ENCODE measurements around the gene UNCX.
"Not testable (repeated sequence)": the region's sequence is repeated elsewhere in the genome, so short reads cannot be mapped to it uniquely, and the experiment has no call there.

UNCX gene

DNA sequence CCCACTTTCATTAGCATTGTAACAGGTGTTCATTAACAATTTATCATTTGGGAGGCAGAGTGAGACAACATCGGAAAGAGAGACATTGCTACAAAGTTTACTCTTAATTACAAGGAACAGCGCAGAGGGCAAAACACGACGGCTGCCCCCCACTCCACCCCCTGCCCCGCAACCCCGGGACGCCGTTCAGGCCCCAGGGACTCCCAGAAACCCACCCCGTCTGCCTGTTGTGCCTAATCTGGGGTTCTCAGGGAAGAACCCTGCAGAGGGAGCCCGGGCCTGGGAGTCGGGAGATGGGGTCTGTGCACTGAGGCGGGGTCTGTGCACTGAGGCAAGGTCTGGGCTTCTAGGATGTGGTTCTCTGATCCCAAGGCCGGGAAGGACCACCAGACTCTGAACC is 25.2 kb downstream of the UNCX start:
- DNase-seq (ENCODE audit: low read depth): no peak

DNA sequence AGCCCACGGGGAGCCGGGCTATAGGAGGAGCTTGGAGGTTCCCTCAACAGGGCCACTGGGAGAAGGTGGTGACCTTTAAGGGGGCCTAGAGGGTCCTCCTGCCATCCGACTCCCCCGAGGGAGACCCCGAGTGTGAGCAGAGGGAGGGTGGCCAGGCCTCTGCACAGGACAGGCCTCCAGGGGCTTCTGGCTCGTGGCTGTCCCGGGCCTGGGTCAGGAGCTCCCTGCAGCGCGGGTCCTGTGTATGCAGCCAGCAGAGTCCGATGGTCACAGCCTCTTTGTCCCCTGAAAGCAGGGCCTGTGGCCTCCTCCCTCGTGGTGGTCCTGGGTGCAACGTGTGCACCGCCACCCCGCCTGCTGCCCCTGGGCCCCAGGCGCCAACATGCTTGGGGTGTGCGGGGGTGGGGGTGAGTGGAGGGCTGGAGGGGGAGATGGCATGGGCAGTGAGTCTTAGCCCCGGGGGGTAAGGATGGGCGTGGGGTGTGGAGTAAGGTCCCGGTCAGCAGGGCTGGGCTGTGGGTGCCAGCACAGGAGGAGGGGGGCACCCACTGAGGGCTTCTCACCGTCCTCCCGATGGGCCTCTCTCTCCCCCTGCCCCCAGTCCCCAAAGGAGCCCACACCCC is 27.1 kb downstream of the UNCX start:
- DNase-seq (ENCODE audit: low read depth): no peak

DNA sequence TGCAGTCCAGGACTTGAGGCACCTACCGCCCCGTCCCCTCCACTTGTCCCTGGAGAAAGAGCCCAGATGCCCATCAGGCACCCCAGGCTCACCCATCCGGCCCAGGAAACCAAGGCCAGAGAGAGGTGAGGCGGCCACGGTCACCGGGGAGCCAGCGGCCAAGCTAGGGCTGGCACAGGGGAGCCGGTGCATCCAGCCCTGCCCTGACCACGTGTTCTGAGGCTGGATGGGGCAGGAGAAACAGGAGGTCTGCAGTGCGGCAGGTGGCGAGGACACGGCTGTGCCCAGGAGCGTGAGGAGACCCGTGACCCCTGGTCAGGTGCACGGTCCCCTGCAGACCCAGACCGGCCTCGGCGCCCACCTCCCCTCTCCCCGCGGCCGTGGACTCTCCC is 27.6 kb downstream of the UNCX start:
- DNase-seq (ENCODE audit: low read depth): no peak

DNA sequence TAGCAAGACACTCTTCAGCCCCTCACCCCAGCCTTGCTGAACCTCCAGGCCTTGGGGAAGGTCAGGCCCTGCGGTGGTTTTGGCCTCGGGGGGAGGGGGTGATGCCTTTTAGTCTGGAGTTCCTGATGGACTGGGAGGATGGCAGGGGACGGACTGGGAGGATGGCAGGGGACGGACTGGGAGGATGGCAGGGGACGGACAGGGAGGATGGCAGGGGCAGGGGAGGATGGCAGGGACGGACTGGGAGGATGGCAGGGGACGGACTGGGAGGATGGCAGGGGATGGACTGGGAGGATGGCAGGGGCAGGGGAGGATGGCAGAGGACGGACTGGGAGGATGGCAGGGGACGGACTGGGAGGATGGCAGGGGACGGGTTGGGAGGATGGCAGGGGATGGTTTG is 28.4 kb downstream of the UNCX start:
- DNase-seq (ENCODE audit: low read depth): not testable (repeated sequence)

DNA sequence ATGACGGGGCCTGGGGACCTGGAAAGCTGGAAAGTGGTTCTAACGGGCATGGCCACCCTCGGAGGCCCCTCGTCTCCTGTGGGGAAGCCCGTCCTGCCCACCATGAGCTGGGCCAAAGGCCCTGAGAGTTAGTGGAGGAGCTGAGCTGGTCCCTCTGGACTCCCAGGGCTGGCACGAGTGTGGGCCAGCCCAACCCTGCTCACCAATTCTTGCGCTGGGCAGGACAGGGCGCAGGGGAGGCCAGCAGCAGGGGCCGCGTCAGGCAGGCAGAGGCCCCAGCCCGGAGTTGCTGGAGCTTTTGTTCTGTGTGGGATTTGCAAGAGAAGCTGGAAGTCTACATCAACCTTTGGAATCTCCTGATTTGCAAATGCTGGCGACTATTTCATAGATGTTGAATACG is 29.8 kb downstream of the UNCX start:
- DNase-seq (ENCODE audit: low read depth): no peak

DNA sequence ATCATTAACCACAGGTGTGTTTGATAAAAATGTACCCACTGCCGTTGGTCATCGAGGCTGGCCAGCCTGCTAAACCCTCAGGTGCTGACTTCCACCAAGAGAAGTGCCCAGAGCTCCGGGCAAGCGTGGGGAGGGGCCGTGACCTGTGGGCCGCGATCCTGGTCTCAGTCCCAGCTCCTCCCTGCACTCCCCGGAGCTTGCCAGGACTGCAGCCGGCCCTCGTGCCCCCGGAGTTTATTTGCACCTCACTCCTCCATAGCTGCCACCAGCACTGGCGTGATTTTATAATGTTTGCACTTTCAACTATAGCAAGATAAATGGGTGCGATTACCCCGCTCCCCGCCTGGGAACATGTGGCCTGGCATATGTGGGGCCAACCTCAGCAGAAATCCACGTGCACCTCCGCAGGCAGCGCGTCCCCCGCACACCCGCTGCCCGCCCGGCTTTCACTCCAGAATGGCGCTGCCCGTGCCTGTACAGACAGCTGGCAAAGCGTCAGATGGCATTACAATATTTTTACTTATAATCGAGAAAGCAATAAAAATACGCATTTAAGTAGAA is 30.8 kb downstream of the UNCX start:
- no peak for DNase-seq (ENCODE audit: low read depth)

DNA sequence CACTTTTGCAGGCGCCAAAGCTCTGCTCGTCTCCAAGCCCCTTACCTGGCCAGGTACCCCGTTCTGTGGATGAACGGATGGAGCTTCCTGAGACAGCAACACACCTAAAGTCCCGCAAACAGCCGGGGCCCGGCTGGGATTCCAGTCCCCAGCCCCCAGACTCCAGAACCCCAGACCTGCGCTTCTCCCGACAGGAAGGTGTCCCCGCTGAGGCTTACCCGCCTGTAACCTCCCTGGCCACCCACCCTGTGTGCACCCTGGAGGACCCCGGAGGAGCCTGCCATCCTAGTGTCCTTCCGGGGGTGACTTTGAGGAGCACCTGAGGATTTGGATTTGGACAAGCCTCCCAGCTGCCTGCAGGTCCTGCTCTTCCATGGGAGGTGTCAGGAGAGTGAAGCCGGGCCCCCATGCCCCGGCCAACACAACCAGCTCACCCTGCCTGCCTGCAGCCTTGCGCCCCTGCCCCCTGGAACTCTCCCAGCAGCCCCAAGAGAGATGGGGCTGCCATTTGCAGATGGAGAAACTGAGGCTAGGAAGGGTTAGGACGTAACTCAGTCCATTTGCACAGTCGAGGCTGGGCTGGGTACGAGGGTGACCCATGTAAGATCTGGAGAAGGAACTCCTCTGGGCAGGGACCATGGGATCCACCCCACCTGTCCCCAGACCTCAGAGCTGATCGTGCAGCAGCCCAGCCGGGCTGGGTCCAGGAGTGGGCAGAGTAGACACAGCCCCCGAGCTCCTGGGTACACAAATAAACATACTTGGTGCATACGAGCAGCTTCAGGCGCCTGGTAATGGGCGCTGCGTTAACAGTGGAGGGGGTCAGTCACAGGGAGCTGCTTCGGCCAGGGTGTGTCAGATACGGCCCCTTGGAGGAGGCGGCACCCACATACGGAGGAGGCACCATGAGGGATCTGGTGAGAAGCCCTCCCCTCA is 31.9 kb downstream of the UNCX start:
- no peak for DNase-seq (ENCODE audit: low read depth)

DNA sequence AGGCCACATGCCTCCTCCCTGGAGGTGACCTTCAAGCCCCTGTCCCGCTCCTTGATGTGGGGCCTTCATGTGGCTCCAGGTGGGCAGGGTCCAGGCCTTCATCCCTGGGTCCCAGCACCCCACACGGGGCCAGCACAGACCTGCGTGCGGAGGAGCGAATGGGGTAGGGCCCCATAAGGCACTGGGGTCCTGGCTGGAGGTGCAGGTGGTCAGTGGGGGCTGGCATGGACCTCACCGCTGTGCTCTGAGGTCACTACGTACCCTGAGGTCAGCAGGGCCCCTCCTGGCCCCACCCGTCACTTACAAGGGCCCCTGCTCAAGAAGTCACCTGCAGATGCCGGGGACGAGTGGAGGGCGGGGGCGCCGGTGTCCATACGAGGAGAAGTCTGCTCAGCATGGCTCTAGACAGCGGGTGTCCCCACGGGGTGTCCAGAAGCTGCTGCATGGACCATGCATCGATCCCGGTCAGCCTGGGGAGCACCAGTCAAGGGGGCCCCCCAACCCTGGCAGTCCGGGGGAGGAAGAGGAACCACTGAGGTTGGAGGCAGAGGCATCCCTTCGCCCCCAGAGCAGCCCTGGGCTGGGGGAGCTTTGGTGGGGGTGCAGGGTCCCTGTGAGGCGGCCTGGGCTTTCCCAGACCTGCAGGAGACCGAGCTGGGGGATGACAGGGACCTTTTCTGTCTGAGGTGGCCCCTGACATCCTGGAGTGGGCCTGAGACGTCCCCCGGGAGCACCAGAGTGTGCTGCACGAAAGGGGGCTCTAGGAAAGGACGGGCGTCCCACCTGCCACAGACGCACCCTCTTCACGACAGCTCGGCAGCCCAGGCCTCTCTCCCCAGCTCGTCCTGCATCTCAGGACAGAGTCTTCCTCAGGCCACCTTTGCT is 34.6 kb downstream of the UNCX start:
- DNase-seq (ENCODE audit: low read depth): no peak

DNA sequence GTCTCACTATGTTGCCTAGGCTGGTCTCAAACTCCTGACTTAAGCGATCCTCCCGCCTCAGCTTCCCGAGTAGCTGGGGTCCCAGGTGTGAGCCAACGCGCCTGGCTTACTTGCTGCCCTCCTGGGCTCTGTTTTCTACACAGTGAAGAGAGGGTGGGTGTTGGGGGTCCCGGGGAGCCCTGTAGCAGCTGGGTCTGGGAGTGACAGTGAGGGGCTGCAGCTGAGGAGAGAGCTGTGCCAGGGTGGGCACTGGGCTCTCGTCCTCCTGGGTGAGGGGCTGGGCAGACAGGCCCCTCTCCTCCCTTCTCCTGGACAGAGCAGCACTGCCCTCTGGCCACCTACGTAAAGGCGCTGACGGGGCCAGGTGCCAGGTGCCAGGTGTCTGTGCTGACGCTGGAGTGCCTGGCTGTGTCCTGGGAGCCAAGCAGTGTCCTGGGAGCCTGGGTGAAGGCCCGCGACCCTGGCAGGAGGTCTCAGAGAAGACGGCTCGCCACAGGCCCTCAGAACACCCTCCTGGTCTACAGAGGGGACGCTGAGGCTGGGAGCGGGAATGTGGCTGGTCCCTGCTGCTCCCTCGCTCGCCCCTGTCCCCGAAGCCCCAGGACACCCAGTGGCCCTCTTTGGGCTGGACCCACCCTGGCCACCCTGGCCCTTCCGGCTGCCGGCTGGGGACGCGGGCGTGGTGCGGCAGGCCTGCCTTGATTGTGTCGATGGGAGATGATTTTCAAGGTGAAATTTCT is 35.6 kb downstream of the UNCX start:
- no peak for DNase-seq (ENCODE audit: low read depth)

DNA sequence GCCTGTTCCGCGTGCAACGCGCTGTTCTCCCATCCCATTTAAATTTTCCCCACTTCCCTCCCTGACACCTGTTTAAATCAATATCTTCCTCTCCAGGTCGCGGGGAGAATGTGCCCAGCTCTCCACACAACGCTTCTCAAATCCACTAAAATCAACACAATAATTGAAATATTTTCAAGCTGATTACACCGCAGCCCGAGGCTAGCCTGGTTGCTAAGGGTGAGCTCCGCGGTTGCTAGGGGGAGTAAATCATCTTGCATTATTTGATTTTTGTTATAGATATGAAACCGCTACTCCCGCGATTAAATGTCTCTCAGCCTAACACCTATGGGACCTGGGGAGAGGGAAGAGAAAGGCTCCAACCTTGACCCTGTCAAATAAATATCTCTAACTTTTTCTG is 36.2 kb downstream of the UNCX start:
- DNase-seq (ENCODE audit: low read depth): no peak

DNA sequence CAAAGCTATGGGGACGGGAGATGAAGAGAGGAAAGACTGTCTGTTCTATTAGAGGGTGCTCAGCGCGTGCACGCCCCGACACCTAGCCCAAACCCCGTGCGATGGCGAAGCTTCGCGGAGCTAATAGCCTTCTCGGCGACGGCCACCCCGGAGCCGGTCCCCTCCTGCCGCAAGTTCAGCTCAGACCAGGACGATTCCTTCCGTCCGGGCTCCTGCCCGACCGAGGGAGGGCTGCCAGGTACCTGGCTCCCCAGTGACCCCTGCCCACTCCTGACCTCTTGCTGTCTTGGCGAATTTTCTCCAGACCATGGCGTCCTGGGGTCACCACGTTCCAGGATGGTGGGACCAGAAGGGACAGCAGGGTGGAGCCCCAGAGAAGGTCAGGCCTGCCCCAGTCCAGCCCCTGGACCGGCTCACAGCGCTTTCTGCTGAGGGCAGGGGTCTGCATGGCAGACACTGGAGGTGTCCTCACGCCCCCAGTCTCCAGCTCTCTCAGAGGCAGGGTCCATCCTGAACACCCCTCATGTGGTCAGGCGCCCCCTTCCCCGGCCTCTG is 36.7 kb downstream of the UNCX start:
- DNase-seq (ENCODE audit: low read depth): no peak

DNA sequence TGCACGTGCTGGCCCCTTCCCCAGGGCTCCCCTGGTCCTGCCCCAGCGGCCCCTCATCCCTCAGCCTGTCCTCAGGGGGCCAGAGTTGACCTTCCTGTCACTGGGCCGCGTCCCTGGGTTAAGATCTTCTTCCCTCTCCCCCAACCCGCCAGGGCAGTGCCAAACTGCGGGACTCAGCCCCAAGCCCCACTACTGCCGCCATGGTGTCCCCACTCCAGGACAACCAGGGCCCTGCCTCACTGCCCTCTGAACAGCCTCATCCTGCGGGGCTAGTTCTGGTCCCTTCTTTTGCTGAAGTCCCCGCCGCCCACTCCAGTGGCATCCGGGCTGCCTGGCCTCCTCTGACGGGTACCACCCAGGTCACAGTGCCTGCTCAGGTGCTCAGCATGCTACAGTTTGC is 37.5 kb downstream of the UNCX start:
- DNase-seq (ENCODE audit: low read depth): no peak

DNA sequence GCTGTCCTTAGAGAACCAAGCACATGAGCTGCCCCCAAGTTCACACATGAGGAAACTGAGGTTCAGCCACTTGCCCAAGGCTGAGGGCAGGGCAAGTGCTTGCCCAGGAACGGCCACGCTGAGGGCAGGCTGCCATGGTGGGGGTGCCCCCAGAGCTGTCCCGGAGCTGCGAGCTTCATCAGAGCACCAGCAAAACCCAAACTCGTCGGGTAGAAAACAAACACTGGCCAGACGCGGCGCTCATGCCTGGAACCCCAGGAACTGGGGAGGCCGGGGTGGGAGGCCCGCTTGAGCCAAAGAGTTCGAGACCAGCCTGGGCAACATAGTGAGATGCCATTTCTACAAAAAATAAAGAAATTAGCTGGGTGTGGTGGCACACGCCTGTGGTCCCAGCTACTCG is 38.4 kb downstream of the UNCX start:
- no peak for DNase-seq (ENCODE audit: low read depth)

DNA sequence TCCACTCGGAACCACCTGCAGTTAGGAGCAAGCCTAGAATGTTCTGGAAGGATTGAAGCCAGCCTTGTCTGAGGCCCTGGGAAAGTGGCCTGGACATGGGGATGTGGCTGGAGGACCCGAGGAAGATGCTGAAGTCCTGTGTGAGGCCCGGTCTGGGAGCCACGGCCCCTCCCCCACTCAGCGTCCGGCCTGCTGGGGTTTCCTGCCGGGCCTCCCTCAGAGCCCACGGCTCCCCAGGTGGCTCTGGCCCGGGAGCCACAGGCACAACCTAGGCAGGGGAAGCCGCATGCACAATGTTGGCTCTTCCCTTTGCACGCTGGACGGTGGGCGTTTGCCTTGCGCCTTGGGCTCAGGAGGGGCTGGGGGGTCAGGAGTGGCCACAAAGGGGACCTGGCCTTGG is 39.0 kb downstream of the UNCX start:
- DNase-seq (ENCODE audit: low read depth): no peak

DNA sequence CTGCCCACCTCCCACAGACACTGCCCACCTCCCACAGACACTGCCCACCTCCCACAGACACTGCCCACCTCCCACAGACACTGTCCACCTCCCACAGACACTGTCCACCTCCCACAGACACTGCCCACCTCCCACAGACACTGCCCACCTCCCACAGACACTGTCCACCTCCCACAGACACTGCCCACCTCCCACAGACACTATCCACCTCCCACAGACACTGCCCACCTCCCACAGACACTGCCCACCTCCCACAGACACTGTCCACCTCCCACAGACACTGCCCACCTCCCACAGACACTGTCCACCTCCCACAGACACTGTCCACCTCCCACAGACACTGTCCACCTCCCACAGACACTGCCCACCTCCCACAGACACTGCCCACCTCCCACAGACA is 39.5 kb downstream of the UNCX start:
- DNase-seq (ENCODE audit: low read depth): not testable (repeated sequence)

DNA sequence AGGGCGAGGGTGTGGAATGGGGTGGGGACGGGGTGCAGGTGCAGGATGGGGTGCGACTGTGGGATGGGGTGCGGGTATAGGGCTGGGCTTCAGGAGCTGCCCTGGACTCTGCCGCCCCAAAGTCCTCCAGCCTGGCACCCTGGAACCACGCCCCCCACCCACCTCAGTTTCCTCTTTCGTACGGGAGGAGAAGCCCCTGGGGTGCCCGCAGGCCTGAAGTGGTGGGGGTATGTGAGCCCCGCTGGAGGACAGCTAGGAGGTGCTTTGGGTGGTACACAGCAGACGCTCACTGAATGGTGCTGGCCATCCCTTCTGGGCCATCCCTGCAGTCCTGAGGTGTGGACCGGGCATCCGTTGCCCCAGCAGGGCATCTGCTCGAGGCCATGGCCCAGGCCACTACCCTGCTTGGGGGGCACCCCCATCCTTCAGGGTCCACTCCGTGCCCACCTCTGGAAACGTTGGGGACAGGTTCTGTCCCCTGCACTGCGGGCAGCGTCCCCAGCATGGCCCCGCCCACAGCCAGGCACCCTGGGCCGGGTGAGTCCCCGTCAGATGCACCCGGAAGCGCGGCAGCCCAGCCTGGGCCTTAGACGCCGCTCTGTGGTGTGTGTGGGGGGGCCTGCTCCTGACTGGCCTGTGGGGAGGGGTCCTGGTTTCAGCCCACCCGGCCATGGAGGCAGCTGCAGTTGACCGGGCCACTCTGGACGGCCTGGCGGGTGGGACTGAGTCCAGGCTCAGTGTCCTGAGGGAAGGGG is 41.6 kb downstream of the UNCX start:
- DNase-seq (ENCODE audit: low read depth): no peak

DNA sequence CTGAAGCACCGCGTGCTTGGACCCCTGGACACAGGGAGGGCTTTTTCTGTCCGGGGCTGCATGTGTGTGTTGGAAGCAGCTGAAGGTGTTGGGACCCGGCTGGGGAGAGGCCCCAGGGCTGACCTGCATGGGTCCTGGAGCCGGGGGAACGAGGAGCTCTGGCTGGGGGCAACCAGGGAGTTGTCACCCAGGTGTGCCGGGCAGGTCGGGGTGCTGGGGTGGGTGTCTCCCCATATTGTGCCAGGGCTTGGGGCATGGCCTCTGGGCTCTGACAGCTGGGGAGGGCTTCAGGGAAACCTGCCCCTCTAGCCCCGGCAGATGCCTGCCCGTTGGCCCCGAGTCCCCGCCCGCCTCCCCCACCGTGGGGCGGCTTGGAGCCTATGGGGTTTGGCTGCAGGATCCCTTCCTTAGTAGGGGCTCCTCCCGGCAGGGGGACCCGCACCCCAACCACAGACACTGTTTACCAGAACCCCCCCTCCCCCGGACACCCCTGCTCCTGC is 42.3 kb downstream of the UNCX start:
- DNase-seq (ENCODE audit: low read depth): no peak

DNA sequence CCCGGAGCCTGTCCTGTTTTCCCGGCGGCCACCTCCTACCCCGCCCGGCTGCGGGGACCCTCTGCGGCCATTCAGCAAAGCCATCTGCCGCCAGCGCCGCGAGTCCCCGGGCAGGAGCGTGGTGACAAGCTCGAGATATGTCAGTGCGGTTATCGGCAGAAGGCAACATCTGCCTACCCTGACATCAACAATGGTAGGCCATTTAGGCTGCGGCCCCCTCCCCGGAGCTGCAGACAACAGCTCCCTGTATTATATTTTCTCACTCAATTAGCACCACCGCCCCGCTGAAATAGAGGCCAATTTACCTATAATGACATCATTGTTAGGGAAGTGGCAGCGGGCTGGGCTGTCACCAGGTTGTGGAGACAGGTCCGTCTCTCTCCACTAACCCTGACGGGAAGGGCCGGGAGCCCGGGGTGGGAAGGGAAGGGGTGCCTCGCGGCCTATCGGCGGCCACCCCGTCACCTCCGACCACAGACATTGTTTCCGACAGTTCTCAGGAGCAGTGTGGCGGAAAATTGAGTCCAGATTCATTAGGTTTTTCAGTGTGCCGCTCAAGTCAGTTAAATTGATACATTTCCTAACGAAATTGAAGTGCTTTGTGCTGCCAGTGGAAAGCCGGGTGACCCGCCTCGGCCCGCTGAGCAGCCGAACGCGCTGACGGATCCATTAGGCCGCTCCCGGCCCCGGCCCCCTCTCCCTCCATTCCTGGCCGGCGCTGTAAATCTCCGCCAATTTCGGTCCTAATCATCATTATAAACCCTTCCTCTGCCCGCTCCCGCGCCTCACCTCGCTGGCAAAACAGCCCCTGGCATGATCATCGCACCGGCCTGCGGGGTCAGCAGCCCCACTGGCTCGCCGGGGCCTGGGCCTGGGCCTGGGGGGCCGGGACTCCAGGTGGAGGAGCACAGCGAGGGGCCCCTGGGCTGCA is 43.0 kb downstream of the UNCX start:
- no peak for DNase-seq (ENCODE audit: low read depth)

DNA sequence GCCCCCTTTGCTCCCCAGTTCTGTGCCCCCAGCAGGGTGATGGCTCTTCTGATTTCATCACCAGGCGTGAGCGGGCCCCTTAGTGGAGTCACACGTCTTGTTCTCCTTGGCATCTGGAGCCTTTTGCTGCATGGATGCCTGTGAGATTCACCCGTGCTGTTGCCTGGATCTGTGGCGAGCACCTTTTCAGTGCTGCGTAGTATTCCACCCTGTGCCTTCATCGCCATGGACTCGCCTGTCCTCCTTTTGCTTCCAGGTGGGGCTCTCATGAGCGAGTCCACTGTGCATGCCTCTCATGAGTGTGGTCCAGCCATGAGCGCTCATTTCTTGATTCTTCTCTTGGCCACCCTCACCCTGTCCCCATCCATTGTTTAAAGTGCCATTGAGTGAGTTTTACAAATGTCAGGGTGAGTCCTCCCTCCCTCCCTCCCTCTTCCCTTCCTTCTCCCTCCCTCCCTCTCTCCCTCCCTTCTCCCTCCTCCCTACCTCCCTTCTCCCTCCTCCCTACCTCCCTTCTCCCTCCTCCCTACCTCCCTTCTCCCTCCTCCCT is 44.0 kb downstream of the UNCX start:
- DNase-seq (ENCODE audit: low read depth): no peak
